GM18867 (cell line): Measurements from ENCODE around the gene CBX2.

Experiments
- ATAC-seq: cut with Tn5 transposase; IDR thresholded peaks from one replicate; pipeline ENCODE4 v1.9.1; 2021; ENCODE audit warnings: mild to moderate bottlenecking, moderate library complexity; ENCODE audit not compliant: unreplicated experiment

The CBX2 gene

DNA sequence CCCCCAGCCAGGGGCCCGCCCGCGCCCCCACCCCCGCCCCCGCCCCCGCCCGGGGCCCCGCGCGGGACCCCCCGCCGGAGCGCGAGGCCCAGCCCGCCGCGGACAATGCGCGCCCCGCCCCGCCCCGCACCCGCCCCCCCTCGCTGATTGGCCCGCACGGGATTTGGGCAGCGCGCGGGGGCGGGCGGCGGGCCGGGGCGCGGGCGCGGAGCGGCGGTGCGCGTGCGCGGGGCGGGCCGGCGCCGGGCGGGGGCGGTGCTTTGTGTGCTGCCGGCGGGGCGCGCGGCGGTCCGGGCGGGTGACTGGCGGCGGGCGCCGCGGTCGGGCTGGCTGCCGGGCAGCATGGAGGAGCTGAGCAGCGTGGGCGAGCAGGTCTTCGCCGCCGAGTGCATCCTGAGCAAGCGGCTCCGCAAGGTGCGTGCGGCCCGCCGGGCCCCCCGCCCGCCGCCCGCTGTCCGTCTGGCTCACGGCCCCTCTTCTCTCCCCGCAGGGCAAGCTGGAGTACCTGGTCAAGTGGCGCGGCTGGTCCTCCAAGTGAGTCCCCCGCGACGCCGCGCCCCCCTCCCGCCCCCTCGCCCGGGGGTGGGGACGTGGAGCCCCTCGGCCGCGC lies at the start of gene CBX2:
Gene CBX2 (plus strand): TSS at position 255 of the 610 bp plus-strand sequence. CDS start 88 bp downstream, at position 343.
- peak; percentile 73 for ATAC-seq

DNA sequence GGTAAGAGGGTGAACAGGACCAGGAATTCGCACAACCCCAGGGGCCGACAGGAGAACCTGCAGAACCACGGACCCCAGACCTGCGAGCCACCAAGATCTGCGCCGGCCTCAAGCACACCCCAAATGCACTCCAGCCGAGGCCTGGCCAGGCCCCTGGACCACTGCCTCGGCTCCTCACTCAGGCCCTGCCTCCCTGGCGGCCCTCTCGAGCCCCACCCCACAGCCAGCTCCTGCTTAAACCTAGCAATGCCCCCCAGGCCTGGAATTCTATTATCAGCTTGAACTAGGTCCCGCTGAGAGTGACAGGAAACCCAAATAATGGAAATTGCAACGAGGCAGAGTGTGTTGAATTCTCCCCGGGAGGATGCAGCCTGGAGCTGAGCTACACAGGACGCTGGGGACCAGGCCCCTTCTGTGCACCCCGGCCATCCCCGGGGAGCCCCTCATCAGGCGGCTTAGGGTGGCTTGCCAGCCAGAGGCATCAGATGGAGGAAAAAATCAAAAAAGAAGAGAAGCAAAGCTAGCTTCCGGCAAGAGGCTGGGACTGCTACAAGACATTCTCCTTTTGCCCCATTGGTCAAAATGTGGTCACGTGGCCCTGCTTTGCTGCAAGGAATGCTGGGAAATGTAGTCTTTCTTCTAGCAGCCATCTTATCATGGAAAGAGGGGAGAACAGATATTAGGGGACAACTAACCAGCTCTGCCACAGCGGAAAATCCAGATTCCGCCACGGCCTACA lies 49.6 kb upstream of the CBX2 start:
- ATAC-seq: peak; percentile 60

DNA sequence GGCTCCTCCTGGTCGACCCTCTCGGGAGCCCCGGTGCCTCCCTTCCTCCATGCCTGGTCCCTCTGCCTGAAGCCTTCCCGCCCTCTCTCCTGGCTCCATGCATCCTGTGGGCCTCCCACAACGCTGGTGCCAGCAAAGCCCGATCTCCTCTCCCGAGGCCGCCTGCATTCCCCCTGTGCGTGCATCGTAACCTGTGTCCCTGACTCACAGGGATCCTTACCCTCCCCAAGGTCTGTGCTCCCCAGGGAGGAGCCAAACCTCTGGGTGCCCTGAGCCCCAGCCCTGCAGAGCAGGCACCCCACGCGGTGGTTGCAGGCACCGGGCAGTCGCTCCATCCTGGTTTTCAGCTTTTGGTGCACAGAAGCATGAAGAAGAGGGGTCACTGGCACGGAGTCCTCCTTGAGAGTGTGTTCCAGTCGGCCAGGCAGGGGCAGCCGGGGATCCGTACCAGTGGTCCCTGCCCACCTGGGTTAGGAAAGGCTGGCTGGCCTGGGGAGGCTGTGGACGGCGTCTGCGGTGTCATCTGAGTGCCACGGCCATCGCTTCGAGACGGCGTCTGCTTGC lies 49.0 kb upstream of the CBX2 start:
- no peak for ATAC-seq

DNA sequence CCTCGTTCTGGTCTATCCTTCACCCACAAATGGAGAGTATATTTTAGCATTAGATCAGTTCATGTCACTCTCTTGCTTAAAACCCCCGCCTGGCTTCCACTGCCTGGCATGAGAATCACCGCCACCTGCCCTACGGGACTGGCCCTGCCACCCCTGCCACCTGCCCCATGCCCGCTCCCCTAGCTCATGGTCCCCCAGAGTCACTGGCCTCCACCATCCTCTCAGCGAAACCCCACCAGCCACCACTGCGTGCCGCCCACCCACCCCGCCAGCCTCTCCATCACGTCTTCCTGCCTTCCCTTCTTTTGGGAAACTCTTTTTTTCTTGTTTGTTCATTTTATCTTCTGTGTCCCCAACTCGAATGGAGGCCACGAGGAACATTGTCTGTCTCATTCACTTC lies 48.2 kb upstream of the CBX2 start:
- no peak for ATAC-seq

DNA sequence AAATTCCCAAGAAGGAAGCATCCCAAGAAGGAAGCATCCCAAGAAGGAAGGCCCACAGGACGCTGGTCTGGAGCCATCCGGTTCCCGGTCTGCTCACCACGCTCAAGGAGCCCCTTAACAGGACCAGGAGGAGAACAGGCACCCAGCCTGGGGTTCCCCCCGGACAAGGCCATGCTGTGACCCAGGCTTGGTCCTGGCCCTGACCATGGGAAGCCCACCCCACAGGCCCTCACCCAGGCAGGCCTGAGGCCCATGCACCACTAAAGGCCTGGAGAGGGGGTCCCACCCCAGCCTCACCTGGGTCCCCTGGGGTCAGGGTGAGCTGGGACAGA lies 47.5 kb upstream of the CBX2 start:
- no peak for ATAC-seq

DNA sequence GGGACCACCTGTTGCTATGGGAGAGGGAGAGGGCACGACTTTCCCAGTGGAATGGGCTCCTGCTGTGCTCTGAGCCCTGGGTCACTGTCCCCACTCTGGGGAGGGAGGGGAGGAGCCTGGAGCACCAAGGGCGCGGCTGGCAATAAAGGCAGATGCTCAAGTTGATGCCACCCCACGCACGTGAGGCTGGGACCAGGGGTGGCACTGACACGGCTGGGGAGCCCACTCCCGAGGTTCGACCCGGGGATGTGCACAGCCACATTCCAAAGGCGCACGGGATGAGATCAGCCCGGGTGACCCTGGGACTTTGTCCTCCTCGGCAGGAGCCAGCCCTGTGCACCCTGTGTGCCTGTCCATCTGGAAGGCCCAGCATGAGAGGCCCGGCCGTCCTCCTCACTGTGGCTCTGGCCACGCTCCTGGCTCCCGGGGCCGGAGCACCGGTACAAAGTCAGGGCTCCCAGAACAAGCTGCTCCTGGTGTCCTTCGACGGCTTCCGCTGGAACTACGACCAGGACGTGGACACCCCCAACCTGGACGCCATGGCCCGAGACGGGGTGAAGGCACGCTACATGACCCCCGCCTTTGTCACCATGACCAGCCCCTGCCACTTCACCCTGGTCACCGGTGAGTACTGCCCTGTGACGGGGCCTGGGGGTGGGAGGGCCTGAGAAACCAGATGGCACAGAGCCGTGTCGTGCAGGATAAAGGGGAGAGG lies 47.0 kb upstream of the CBX2 start, which contains the start of gene ENPP7:
Gene ENPP7 (plus strand): TSS at position 175 of the 715 bp plus-strand sequence. CDS start 197 bp downstream, at position 372.
- ATAC-seq: no peak

DNA sequence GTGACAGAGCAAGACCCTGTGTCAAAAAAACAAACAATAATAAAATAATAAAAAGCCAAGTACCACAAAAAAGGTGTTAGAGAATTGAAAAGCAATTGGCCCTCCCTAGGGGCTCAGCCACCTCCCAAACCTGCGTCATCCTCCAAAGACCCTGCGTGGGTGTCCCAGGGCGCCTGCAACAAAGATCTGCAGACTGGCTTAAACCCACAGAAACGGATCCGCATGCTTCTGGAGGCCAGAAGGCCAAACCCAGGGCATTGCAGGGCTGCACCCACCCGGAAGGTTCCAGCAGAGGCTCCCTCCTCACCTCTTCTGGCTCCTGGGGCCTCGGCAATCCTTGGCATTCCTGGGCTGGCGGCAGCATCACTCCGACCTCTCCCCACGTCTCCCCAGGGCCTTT lies 45.7 kb upstream of the CBX2 start:
- no peak for ATAC-seq

DNA sequence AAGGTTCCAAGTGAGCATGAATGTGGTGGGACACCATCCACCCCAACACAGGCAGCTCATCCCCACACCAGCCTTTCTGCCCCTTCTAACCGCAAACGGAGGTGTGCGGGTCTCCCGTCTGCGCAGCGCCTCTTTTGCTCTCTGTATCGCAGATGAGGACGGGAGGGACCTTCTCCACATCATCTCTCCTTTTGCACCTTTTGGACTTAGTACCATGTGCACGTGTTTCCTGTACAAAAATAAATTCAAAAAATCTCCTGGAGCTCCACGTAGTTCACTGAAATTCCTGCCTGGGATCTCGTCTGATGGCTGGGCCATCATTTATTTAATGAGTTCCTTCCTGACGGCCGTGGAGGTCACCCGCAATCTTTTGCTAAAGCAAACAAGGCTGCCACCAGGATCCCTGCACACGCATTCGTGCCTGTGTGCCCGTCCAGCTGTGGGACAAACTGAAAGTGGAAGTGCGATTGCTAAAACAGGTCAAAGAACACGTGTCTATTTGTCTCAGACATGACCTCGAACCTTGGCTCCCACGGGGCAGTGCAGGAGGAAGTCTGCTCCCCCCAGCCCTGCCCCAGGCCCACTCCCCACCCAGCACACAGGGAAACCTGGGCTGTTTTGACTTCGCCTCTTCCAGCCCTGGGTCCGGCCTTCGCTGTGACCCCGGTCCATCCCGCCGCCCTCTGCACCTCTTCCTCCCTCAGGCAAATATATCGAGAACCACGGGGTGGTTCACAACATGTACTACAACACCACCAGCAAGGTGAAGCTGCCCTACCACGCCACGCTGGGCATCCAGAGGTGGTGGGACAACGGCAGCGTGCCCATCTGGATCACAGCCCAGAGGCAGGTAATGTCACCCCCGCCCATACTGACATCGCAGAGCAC lies 44.9 kb upstream of the CBX2 start:
- ATAC-seq: no peak

DNA sequence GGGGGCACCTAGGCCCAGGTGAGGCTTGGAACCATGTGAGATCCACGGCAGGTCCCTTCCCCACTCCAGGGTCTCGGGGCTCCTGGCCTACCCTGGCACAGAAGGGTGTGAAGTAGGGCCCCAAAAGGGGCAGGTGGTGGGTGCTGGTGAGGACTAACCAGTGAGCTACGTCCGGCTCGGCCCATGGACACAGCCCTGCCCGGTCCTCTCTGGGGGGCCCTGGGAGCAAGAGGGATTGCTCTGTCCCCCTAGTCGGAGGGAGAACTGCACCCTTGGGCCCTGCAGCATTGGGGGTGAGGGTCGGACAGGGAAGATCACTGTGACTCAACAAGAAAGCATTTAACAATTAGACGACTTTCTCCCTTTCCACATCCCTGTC lies 44.3 kb upstream of the CBX2 start:
- ATAC-seq: no peak

DNA sequence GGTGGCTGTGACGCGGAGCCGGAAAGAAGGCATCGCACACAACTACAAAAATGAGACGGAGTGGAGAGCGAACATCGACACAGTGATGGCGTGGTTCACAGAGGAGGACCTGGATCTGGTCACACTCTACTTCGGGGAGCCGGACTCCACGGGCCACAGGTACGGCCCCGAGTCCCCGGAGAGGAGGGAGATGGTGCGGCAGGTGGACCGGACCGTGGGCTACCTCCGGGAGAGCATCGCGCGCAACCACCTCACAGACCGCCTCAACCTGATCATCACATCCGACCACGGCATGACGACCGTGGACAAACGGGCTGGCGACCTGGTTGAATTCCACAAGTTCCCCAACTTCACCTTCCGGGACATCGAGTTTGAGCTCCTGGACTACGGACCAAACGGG lies 42.9 kb upstream of the CBX2 start:
- ATAC-seq: no peak

DNA sequence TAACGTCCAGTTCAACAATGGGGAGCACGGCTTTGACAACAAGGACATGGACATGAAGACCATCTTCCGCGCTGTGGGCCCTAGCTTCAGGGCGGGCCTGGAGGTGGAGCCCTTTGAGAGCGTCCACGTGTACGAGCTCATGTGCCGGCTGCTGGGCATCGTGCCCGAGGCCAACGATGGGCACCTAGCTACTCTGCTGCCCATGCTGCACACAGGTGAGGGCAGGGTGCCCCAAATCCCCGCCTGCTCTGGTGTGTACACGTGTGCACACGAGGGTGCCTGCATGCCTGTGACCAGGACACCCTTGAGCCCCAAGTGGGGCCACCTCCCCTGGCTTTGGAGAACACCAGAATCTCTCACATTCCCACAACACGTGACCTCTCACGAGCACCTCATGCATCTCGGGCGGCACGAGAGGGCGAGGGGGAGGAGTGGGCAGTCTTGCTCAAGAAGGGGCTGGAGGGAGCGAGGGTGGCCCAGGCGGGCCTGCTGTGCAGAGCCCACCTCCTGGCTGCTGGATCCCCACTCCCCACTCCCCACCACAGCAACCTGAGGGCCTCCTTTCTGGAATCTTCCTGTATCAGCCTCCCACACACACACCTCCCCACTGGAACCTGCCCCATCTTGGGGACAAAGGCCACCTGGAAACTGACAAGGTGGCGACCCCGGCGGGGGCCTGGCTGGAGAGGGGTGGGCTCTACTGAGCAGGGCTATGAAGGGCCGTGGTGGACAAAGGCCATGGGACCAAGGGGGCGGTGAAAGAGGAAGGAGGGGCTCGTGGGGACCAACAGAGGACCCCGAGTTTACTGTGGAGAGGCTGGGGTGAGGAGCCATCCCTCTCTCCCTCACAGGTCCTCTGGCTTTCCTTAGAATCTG lies 40.7 kb upstream of the CBX2 start:
- ATAC-seq: no peak

DNA sequence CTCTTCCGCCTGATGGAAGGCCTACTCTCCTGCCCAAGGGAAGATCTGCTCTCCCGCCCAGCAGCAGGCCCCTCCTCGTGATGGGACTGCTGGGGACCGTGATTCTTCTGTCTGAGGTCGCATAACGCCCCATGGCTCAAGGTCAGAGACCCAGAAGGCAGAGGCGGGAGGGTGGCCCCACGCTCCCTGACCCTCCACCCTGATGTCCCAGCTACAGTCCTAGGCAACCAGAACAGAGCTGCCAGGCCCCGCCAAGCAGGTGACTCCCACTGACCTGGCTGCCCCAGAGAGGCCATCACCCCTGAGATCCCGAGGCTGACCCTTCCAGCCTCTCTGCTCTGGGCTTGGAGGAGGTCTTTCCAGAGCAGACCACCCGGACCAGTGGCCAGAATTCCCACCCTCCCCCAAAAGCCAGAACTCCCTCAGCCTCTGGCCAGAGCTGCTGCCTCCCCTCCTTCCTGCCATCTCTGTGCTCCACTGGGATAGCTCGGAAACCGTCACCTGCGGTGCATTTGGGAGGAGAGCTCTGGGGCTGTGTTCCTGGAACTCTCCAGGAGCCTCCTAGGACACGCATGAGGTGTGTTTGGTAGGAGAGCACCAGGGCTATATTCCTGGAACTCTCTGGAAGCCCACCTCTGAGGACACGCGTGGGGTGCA lies 39.9 kb upstream of the CBX2 start:
- ATAC-seq: no peak

DNA sequence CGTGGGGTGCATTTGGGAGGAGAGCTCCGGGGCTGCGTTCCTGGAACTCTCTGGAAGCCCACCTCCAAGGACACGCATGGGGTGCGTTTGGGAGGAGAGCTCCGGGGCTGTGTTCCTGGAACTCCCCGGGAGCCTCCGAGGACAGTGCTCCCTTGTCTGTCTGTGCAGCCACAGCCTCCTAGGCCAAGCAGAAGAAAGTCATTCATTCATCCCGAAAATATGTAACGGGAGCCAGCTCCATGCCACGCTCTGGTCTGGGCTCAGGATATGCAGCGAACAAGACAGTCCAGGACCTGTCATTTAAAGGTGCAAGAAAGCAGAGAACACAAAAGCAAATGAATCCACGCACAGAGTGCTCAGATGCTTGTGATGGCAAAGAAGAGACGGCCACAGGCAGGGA lies 39.3 kb upstream of the CBX2 start:
- ATAC-seq: no peak

DNA sequence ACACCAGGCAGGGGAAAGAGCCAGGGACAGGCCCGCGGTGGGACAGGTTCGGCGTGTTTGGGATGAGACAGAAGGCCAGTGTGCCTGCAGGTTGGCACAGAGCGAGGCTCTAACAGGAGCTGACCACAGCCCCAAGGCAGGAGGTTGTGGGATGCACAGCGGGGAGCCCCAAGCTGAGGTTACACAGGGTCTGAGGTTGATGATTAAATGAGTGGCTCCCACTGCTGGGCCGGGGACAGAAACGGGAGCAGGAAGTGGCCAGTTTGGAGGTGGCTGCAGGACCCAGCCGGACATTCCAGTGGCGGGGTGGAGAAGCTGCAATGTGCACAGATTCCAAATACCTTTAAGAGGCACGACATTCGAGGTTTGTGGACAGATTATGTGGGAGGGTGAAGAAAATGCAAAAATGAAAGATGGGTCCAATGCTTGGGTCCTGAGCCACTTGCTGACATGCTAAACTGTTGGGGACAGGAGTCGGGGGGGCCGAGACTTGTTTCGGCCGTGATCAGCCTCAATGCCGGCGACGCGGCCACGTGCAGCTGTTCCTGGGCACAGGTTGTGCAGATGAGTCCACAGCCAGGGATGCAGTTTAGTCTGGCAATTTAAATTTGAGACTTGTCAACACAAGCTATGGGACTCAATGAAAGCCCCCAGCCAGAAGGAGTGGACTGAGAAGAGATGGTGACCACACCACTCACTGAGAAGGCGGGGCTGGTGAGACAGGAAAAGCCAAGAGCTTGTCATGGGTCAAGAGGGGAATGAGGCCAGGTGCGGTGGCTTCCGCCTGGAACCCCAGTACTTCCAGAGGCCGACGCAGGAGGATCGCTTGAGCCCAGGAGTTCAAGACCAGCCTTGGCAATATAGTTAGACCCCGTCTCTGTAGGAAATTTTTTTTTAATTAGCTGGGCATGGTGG lies 38.5 kb upstream of the CBX2 start:
- ATAC-seq: no peak

DNA sequence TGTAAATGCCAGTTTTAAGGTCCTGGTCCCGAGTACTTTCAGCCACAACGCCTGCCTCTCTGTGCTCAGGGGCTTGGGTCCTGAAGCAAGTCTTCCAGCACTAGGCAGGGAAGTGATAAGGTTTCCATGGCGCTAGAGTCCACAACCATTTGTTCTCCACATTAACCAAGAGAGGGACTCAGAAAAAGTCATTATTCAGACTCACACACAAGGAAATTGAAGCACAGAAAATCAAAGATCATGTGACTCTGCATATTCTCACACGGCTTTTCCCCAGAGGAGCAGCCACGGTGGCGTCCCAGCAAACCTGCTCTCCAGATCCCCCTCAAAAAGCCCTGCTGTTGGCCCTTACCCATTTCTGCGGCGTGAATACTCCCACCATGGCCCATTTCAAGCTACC lies 37.5 kb upstream of the CBX2 start:
- no peak for ATAC-seq

DNA sequence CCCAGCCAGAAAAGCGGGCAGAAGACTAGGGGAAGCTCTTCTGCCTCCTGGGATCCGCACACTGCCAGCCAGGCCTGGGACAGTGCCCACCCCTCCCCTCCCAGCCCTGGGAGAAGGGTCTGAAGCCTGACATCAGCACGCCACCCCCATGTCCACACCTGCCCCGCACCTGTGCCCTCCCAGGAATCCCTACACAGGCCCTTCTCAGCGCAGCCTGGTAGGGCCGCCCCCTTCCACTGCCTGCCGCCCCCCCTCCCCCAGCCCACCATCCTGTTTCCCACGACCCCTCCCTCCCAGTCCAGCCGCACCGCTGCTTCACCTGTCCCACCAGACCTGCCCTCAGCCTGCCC lies 36.6 kb upstream of the CBX2 start:
- no peak for ATAC-seq

DNA sequence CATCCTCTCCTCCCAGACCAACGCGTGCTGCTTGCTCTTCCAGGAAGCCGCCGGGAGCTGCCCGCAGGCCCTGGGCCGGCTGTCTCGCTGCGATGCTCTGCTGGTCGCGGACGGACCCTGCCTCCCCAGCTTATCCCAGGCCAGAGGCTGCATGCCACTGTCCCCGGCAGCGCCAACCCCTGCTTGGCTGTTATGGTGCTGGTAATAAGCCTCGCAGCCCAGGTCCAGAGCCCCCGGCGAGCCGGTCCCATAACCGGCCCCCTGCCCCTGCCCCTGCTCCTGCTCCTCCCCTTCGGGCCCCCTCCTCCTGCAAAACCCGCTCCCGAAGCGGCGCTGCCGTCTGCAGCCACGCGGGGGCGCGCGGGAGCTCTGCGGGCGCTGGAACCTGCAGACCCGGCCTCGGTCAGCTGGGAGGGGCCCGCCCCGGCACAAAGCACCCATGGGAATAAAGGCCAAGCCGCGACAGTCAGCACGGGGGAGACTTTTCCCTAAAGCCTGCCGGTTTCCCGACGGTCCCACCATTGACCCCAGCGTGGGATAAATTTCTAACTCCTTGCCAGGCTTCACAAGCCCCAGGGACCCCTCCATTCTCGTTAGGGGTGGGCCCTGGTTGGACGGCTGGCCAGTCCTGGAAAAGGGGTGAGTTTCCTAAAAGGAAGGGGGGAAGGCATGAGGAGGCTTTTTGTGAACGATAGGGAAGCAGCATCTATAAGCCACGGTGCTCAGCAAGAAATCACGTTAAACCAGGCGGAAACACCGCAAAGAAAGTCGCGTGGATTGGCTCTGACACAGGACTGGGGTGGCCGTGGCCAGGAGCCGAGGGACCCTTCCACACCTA lies 36.0 kb upstream of the CBX2 start:
- ATAC-seq: no peak

DNA sequence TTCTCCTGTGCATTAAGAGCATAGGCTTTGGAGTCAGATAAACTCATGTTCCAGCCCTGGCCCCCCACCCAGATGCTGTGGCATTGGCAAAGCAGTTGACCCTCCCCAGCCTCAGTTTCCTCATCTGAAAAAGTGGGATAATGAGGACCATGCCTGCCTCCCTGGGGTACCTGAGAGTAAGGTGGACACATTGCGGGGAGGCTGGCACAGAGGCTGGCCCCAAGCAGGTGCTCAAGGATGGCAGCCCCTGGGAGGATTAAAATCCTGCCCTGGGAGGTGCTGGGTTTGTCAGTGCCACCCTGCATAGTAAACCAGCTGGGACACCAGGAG lies 35.4 kb upstream of the CBX2 start:
- no peak for ATAC-seq
